K562 (cell line): ENCODE data around the gene VAMP8. TPM values are rescaled to one million over a fixed set of nuclear protein-coding genes. Genes with fewer than 3 reads are reported as not detected.
A peak's percentile ranks its signal among the peaks of the same experiment; 100 is the strongest.

Experiments used
- ARNT ChIP-seq, 2 experiments: fragments of 450-650 bp; IDR thresholded peaks; 2 replicates each; pipeline ENCODE4 v1.6.1; 2016; ENCODE audit warnings: mild to moderate bottlenecking in 1 of 2
- ATF3 ChIP-seq, 2 experiments: fragments of 450-650 bp in 1 of 2; sonication (generic) in 1 of 2; formaldehyde crosslinking in 1 of 2; IDR thresholded peaks in 1 of 2; conservative IDR thresholded peaks in 1 of 2; 2 replicates each; pipeline versions ENCODE4 v1.6.1 to v1.8.1; 2016 to 2023; ENCODE audit warnings: mild to moderate bottlenecking in 2 of 2, moderate library complexity in 2 of 2, inconsistent platforms in 1 of 2, missing genetic modification reagents in 1 of 2
- BRF1 ChIP-seq: IDR thresholded peaks from 3 replicates; pipeline ENCODE4 v1.6.1; 2011; ENCODE audit warnings: borderline replicate concordance, mild to moderate bottlenecking; ENCODE audit not compliant: insufficient read length; ENCODE audit errors: extremely low read depth
- CBX3 ChIP-seq, 2 experiments: IDR thresholded peaks; 1 replicate in 1 of 2; 2 replicates in 1 of 2; pipeline ENCODE4 v1.6.1; 2012; ENCODE audit warnings: inconsistent platforms in 2 of 2, low read length in 2 of 2, borderline replicate concordance in 1 of 2, control low read depth in 1 of 2
- E2F1 ChIP-seq: sonication (generic); formaldehyde crosslinking; IDR thresholded peaks from 2 replicates; pipeline ENCODE4 v1.8.1; 2023; ENCODE audit warnings: mild to moderate bottlenecking, missing genetic modification reagents, moderate library complexity
- E2F8 ChIP-seq: fragments of 450-650 bp; IDR thresholded peaks from 2 replicates; pipeline ENCODE4 v1.7.1; 2018; ENCODE audit warnings: mild to moderate bottlenecking, low read depth; ENCODE audit not compliant: partially characterized antibody
- ELF2 ChIP-seq: fragments of 250-450 bp; sonication (Bioruptor Pico); IDR thresholded peaks from 2 replicates; pipeline ENCODE4 v1.5.0; 2021; ENCODE audit warnings: mild to moderate bottlenecking
- ERF ChIP-seq: fragments of 450-650 bp; formaldehyde crosslinking; IDR thresholded peaks from 2 replicates; pipeline ENCODE4 v1.4.0; 2020; ENCODE audit warnings: mild to moderate bottlenecking, mixed read lengths
- ID3 ChIP-seq, 2 experiments: fragments of 250-450 bp in 1 of 2; fragments of 450-650 bp in 1 of 2; sonication (Bioruptor Pico) in 1 of 2; IDR thresholded peaks; 2 replicates each; pipeline versions ENCODE4 v1.6.1 to v1.8.0; 2016 to 2021; ENCODE audit warnings: mild to moderate bottlenecking in 2 of 2, moderate library complexity in 2 of 2, missing compliant biosample characterization in 1 of 2, missing genetic modification characterization in 1 of 2
- JUNB ChIP-seq: fragments of 450-650 bp; formaldehyde crosslinking; conservative IDR thresholded peaks from 2 replicates; pipeline ENCODE4 v1.4.0; 2020; ENCODE audit warnings: mild to moderate bottlenecking
- NBN ChIP-seq: fragments of 450-650 bp; IDR thresholded peaks from 2 replicates; pipeline ENCODE4 v1.6.1; 2016; ENCODE audit warnings: low read depth, mild to moderate bottlenecking
- NR2C2 ChIP-seq, 2 experiments: fragments of 200-800 bp in 1 of 2; sonication (Bioruptor generic) in 1 of 2; sonication (generic) in 1 of 2; formaldehyde crosslinking in 1 of 2; IDR thresholded peaks; 2 replicates each; pipeline versions ENCODE4 v1.6.1 to v1.8.0; 2016 to 2022; ENCODE audit warnings: mild to moderate bottlenecking in 1 of 2, missing compliant biosample characterization in 1 of 2, missing genetic modification characterization in 1 of 2, missing genetic modification reagents in 1 of 2
- PML ChIP-seq: IDR thresholded peaks from 2 replicates; pipeline ENCODE4 v1.6.1; 2012; ENCODE audit warnings: low read length, inconsistent platforms
- SMAD1 ChIP-seq: fragments of 150-350 bp; IDR thresholded peaks from 2 replicates; pipeline ENCODE4 v1.6.1; 2014; ENCODE audit warnings: low read length, low read depth; ENCODE audit not compliant: partially characterized antibody
- SMAD4 ChIP-seq: fragments of 250-450 bp; sonication (Bioruptor Pico); conservative IDR thresholded peaks from 2 replicates; pipeline ENCODE4 v1.8.0; 2021; ENCODE audit warnings: inconsistent platforms, mild to moderate bottlenecking, moderate library complexity
- ZKSCAN1 ChIP-seq: fragments of 150-350 bp; IDR thresholded peaks from 2 replicates; pipeline ENCODE4 v1.6.1; 2016; ENCODE audit warnings: low read depth, low read length
- ZKSCAN3 ChIP-seq: fragments of 250-450 bp; sonication (Bioruptor Pico); IDR thresholded peaks from 2 replicates; pipeline ENCODE4 v1.4.0; 2020
- ZNF184 ChIP-seq: sonication (generic); formaldehyde crosslinking; IDR thresholded peaks from 2 replicates; pipeline ENCODE4 v1.5.0; 2020; ENCODE audit warnings: missing genetic modification reagents
- ZNF282 ChIP-seq: sonication (generic); formaldehyde crosslinking; IDR thresholded peaks from 2 replicates; pipeline ENCODE4 v1.8.1; 2023; ENCODE audit warnings: missing genetic modification reagents
- ZSCAN32 ChIP-seq: fragments of 450-650 bp; formaldehyde crosslinking; IDR thresholded peaks from 2 replicates; pipeline ENCODE4 v1.4.0; 2020; ENCODE audit warnings: mild to moderate bottlenecking, moderate library complexity
- polyA plus RNA-seq, 8 experiments: library from polyadenylated mRNA; depleted of rRNA in 4 of 8; stranded (reverse) in 5 of 8; unstranded in 3 of 8; fragments of >200 nt; fragmentation: Nextera tagmentation in 2 of 8; fragmentation: Illumina TruSeq in 1 of 8; extraction: Ambion mirVana in 2 of 8; extraction: Trizol in 1 of 8; gene quantifications; 2 replicates each; pipeline versions ENCODE4 v1.2.1 to v1.2.3, GENCODE V29; 2011 to 2014; ENCODE audit warnings: inconsistent platforms in 1 of 8, missing spikeins in 1 of 8
- total RNA-seq, 7 experiments: library from RNA; depleted of rRNA in 6 of 7; stranded (reverse); fragments of >200 nt in 6 of 7; fragmentation: Illumina TruSeq in 2 of 7; extraction: Trizol in 2 of 7; gene quantifications; 2 replicates each; pipeline versions ENCODE4 v1.2.1 to v1.2.3, GENCODE V29; 2011 to 2021; ENCODE audit warnings: low replicate concordance in 1 of 7

Gene VAMP8
- total and polyA plus RNA-seq, 9 of the 15 experiments (the other 6 are each of a cell fraction or from before 2014, with no cell fraction given), result 107 to 571 (median 248) TPM

- no peak for TF ChIP-seq ID3 (CRISPR knock-in tag; IDR thresholded peaks at IDR 0.05)
- no peak for TF ChIP-seq ID3 (tag; IDR thresholded peaks at IDR 0.05)
- TF ChIP-seq BRF1, result no peak
- TF ChIP-seq SMAD1, result no peak
- TF ChIP-seq ZSCAN32 (CRISPR knock-in tag), result no peak
- TF ChIP-seq ZKSCAN1, result no peak
- TF ChIP-seq E2F8, result no peak
- TF ChIP-seq ATF3 (IDR thresholded peaks at IDR 0.05), result no peak
- no peak for TF ChIP-seq ATF3 (CRISPR knock-in tag; conservative IDR thresholded peaks at IDR 0.05)
- TF ChIP-seq NR2C2 (CRISPR knock-in tag; IDR thresholded peaks at IDR 0.05), result no peak
- peak; percentile 82; the same call in 1 of the 2 replicates for TF ChIP-seq NR2C2 (tag; IDR thresholded peaks at IDR 0.05)
- no peak for TF ChIP-seq ZNF282 (CRISPR knock-in tag)
- TF ChIP-seq ZKSCAN3 (CRISPR knock-in tag), result no peak
- 0 out of 2 replicates have a peak, but pooled peaks have one; percentile 39 for TF ChIP-seq ERF (CRISPR knock-in tag)
- TF ChIP-seq NBN, result no peak
- no peak for TF ChIP-seq JUNB (CRISPR knock-in tag)
- no peak for TF ChIP-seq E2F1 (CRISPR knock-in tag)
- TF ChIP-seq ZNF184 (CRISPR knock-in tag), result no peak
- 0 out of 3 replicates have a peak, but pooled peaks of 1 of the 2 experiments have one; percentile 35 for TF ChIP-seq CBX3 (IDR thresholded peaks at IDR 0.05; ENCODE audit: borderline replicate concordance in 1 of 2, low read length in 2 of 2)
- TF ChIP-seq ELF2 (CRISPR knock-in tag), result no peak
- no peak; the same call in 1 of the 2 replicates for TF ChIP-seq SMAD4
- TF ChIP-seq ARNT (IDR thresholded peaks at IDR 0.05), result no peak
- TF ChIP-seq PML, result no peak
These were observed at the start of gene VAMP8 (continued) for GRCh38 chr2:85577386-85578242.
